PC-3 (cell line): ENCODE results near the gene TEKT3.

Experiments
- CTCF ChIP-seq: fragments of 300-600 bp; sonication (generic); conservative IDR thresholded peaks from 2 replicates; pipeline ENCODE4 v1.5.1; 2017; ENCODE audit warnings: antibody characterized with exemption, low read depth, mild to moderate bottlenecking, low read length
- EZH2phosphoT487 ChIP-seq: fragments of 300-600 bp; sonication (generic); IDR thresholded peaks from 2 replicates; pipeline ENCODE4 v1.6.1; 2018; ENCODE audit warnings: mild to moderate bottlenecking, antibody characterized with exemption, low read length, borderline replicate concordance

DNA sequence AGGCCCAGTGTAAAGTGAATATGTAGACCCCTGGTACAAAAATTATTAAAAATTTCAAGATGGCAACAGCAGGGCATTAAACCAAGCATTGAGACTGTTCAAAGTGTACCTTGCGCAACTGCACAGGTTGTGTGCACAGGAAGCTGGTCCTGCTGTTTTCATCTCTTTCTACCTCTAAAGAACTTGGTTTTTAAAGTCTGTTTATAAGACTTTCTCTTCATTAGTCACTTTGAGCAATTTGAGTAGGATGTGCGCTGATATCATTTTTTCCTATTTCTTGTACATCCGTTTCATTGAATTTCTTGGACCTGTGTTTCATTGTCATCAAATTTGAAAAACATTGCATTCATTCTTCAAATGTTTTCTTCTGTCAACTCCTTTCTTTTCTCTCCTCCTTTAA lies 59.5 kb downstream of the TEKT3 start:
- TF ChIP-seq CTCF (no peak), EZH2phosphoT487 (no peak)
